Umbilical cord (tissue), 2 donors: ENCODE data around the gene CFAP100. TPM values are rescaled to one million over a fixed set of nuclear protein-coding genes. Genes with fewer than 3 reads are reported as not detected.

ENCODE experiments used
- DNase-seq: peaks from one replicate; pipeline ENCODE4 v3.0.0-alpha.2; 2015; ENCODE audit warnings: low spot score
- total RNA-seq: library from RNA; depleted of rRNA; stranded (reverse); fragments of >200 nt; gene quantifications from one replicate; pipeline ENCODE4 v1.2.3, GENCODE V29; 2014; ENCODE audit warnings: low replicate concordance; ENCODE audit not compliant: insufficient read depth

The CFAP100 gene
- total RNA-seq, 1 donor from 2014 or later = 3.4 TPM

GRCh38 chr3:126440709-126440995 is 45.9 kb downstream of the CFAP100 start:
- no peak for DNase-seq

GRCh38 chr3:126441256-126441880 is 46.7 kb downstream of the CFAP100 start:
- DNase-seq = peak; percentile 20

GRCh38 chr3:126442094-126442855 is 47.6 kb downstream of the CFAP100 start:
- peak; percentile 58 for DNase-seq

GRCh38 chr3:126442856-126443242 is 48.1 kb downstream of the CFAP100 start:
- no peak for DNase-seq

- no peak for DNase-seq
Observed at GRCh38 chr3:126445506-126445905, 50.8 kb downstream of the CFAP100 start.

GRCh38 chr3:126446301-126446700 is 51.6 kb downstream of the CFAP100 start:
- no peak for DNase-seq

GRCh38 chr3:126446791-126447190 is 52.1 kb downstream of the CFAP100 start:
- no peak for DNase-seq

GRCh38 chr3:126447456-126448106 is 52.9 kb downstream of the CFAP100 start:
- no peak for DNase-seq

- DNase-seq = no peak
Observed at GRCh38 chr3:126448136-126448892, 53.6 kb downstream of the CFAP100 start.

GRCh38 chr3:126448893-126449180 is 54.1 kb downstream of the CFAP100 start:
- no peak for DNase-seq

- DNase-seq = no peak
Observed at GRCh38 chr3:126449621-126450051, 54.9 kb downstream of the CFAP100 start.

- DNase-seq = no peak
Observed at GRCh38 chr3:126450219-126450618, 55.5 kb downstream of the CFAP100 start.

GRCh38 chr3:126450744-126451143 is 56.0 kb downstream of the CFAP100 start:
- no peak for DNase-seq

GRCh38 chr3:126451511-126451910 is 56.8 kb downstream of the CFAP100 start:
- no peak for DNase-seq

- no peak for DNase-seq
Observed at GRCh38 chr3:126452213-126452612, 57.5 kb downstream of the CFAP100 start.

- DNase-seq = no peak
Observed at GRCh38 chr3:126454025-126454424, 59.3 kb downstream of the CFAP100 start.

GRCh38 chr3:126454437-126455198 is 59.9 kb downstream of the CFAP100 start:
- no peak for DNase-seq

- DNase-seq = no peak
Observed at GRCh38 chr3:126456211-126456610, 61.5 kb downstream of the CFAP100 start.

GRCh38 chr3:126456766-126457388 is 62.2 kb downstream of the CFAP100 start:
- DNase-seq = no peak

- no peak for DNase-seq
Observed at GRCh38 chr3:126459111-126459762, 64.5 kb downstream of the CFAP100 start.

GRCh38 chr3:126459763-126460127 is 65.0 kb downstream of the CFAP100 start:
- no peak for DNase-seq
